Upper lobe of left lung (tissue), 6 donors: ENCODE measurements around the gene VEZT. TPM values are rescaled to one million over a fixed set of nuclear protein-coding genes. Genes with fewer than 3 reads are reported as not detected.

Experiments
- ATAC-seq, 2 donors: fragments of 200-7000 bp; cut with Tn5 transposase; one replicate each; pipeline ENCODE4 v1.9.1; 2022; ENCODE audit warnings: mild to moderate bottlenecking in 2 of 2, moderate library complexity in 2 of 2; ENCODE audit not compliant: low FRiP score in 2 of 2
- DNase-seq, 2 donors: peaks; one replicate each; pipeline ENCODE4 v3.0.0-alpha.2; 2019 to 2020
- H3K27ac ChIP-seq, 4 donors: fragments of 200-600 bp; sonication (generic); one replicate each; pipeline ENCODE4 v1.5.1; 2016 to 2019
- H3K27me3 ChIP-seq, 4 donors: fragments of 200-600 bp; sonication (generic); one replicate each; pipeline ENCODE4 v1.5.1; 2017 to 2019
- H3K36me3 ChIP-seq, 4 donors: fragments of 200-600 bp; sonication (generic); one replicate each; pipeline ENCODE4 v1.5.1; 2016 to 2019
- H3K4me1 ChIP-seq, 4 donors: fragments of 200-600 bp; sonication (generic); one replicate each; pipeline ENCODE4 v1.5.1; 2018 to 2019
- H3K4me3 ChIP-seq, 4 donors: fragments of 200-600 bp; sonication (generic); one replicate each; pipeline ENCODE4 v1.5.1; 2017 to 2019; ENCODE audit warnings: mild to moderate bottlenecking in 2 of 4, moderate library complexity in 1 of 4
- H3K9me3 ChIP-seq, 4 donors: fragments of 200-600 bp; sonication (generic); one replicate each; pipeline ENCODE4 v1.5.1; 2018 to 2019
- EP300 ChIP-seq, 4 donors: sonication (generic); formaldehyde crosslinking; IDR thresholded peaks; one replicate each; pipeline ENCODE4 v1.5.1; 2017; ENCODE audit warnings: antibody characterized with exemption in 4 of 4, control low read depth in 2 of 4
- POLR2A ChIP-seq, 4 donors: fragments of 450-650 bp; IDR thresholded peaks; one replicate each; pipeline ENCODE4 v1.5.1; 2016 to 2017; ENCODE audit warnings: antibody characterized with exemption in 4 of 4, mild to moderate bottlenecking in 2 of 4
- POLR2AphosphoS5 ChIP-seq, 2 donors: sonication (generic); formaldehyde crosslinking; IDR thresholded peaks; one replicate each; pipeline ENCODE4 v1.5.1; 2017; ENCODE audit warnings: antibody characterized with exemption in 2 of 2
- WGBS, 2 donors: methylation state at CpG; one replicate each; pipeline ENCODE4 v1.1.5; 2017 to 2018; 5-methylcytosine and 5-hydroxymethylcytosine counted together
- total RNA-seq, 6 donors: library from RNA; depleted of rRNA in 4 of 6; stranded (reverse); fragments of >200 nt in 4 of 6; gene quantifications; one replicate each; pipeline versions ENCODE4 v1.1.0 to v1.2.1, GENCODE V29; 2016 to 2021
- TF ChIP-seq, protein P1 (sequence below), 6 experiments: fragments of 450-650 bp in 4 of 6; fragments of 200-600 bp in 2 of 6; sonication (generic) in 2 of 6; IDR thresholded peaks; one replicate each; pipeline ENCODE4 v1.5.1; 2016 to 2019; ENCODE audit warnings: antibody characterized with exemption in 6 of 6
- donor health status: DM: no; HTN: no; CAD: no; lungs with moderate emphysema.
- donor health status: DM: no; HTN: yes; CAD: no; lungs with severe emphysema.

The VEZT gene
- total RNA-seq, 6 donors from 2014 or later: 29.6 to 119 (median 69.5) TPM

DNA sequence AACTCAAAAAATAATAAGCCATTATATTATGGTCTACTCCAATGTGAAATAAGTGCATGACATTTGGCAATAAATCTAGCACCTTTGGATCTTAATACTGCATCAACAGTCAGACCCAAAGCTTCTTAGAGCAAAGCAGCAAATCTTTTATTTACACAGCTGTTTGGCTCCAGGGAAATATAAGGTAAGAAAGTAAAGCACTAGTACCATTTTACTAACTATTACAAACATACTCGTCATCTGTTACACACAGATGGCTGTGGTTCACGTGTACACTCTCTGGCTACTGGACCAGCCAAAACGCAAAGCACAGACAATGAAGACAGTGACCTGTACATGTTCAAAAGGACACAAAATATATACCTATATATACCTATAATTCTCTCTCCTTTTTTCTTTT, 3.1 kb upstream of the VEZT start:
- Histone ChIP-seq H3K4me1 (peaks cover 0 to 26% (median 6%) of the 10 kb centered on the region in 4 donors), H3K9me3 (no peaks in the 10 kb centered on the region), H3K27ac (no peak overlapping the region), H3K36me3 (no peaks in the 10 kb centered on the region), H3K4me3 (no peak overlapping the region), H3K27me3 (no peaks in the 10 kb centered on the region)
- DNase-seq: no peak
- no peak for ATAC-seq
- WGBS, 2 donors: 70 to 81% methylated on average over 3 of the region's 3 CpGs
- no peak for TF ChIP-seq POLR2A (IDR thresholded peaks at IDR 0.05)

DNA sequence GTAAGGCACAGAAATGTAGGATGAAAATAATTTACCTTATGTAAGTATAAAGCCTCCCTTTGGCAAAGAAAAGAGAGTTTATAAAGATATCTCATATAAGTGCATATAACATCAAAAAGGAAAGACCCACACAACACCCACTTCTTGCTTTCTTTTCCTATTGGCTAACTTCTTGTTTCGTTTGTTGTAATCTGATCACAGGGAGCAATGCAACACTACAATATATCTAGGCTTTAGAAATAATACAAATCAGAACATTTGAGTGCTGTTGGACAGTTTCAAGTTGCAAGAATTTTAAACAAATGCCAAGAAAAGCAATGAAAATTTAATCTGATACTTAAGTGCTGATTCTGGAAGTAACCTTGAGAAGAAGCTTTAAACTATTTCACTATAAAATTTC, 1.7 kb upstream of the VEZT start:
- Histone ChIP-seq H3K27ac (peak overlapping the region in 2 of 4 donors; percentile 89 to 97), H3K36me3 (no peaks in the 10 kb centered on the region), H3K9me3 (no peaks in the 10 kb centered on the region), H3K27me3 (no peaks in the 10 kb centered on the region), H3K4me3 (peak overlapping the region in 3 of 4 donors; percentile 73 to 81 (median 73)), H3K4me1 (peaks cover 4 to 35% (median 11%) of the 10 kb centered on the region in 4 donors)
- TF ChIP-seq EP300 (IDR thresholded peaks at IDR 0.05) (no peak), POLR2A (IDR thresholded peaks at IDR 0.05) (peak in 1 of 4 donors; percentile 47)
- WGBS, 2 donors: 9 to 11% methylated on average over 1 of the region's 1 CpG
- DNase-seq (no peak), ATAC-seq (no peak)

DNA sequence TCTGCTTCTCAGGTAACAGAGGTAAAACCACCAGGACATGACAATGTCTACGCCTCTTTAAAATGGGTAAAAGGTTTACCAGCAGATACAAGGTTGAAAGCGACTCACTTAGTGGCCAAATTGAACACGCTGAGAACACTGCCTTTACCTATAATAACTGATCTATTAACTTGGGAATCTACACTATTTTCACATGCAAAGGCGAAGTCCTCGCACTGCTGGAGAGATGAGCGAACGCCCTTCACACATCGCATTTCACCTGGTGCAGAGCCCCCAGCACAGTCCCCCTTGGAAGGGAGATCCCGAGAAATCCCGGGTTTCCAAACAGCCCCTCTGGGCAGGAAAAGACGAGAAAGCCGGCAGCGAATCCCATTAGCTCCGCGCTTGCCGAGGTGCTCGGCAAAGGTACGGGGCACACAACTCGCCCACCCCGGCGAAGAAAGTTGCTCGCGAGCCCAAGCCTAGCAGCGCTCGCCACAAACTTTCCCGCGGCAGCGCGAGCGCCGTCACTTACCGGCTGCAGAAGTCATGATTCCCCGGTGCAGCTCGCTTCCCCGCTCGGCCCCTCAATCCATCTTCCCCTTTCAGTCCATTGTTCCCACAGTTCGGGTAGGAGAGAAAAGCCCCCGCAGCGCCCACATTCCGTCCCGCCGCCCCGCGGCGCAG, 763 bp upstream of the VEZT start:
- H3K9me3 ChIP-seq: no peaks in the 10 kb centered on the region
- H3K27me3 ChIP-seq: no peaks in the 10 kb centered on the region
- no peaks in the 10 kb centered on the region for H3K36me3 ChIP-seq
- H3K27ac ChIP-seq: peak overlapping the region; percentile 89 to 97 (median 94)
- H3K4me3 ChIP-seq: peak overlapping the region; percentile 62 to 81 (median 73)
- peak in 2 of 4 donors; percentile 44 to 55 for TF ChIP-seq POLR2A (IDR thresholded peaks at IDR 0.05)
- no peak for TF ChIP-seq POLR2AphosphoS5 (IDR thresholded peaks at IDR 0.05)
- WGBS, 2 donors: 1 to 3% methylated on average over 8 to 45 of the region's 45 CpGs
- DNase-seq: no peak
- H3K4me1 ChIP-seq: peaks cover 4 to 35% (median 11%) of the 10 kb centered on the region in 4 donors
- ATAC-seq: peak in 1 of 2 donors; percentile 58

DNA sequence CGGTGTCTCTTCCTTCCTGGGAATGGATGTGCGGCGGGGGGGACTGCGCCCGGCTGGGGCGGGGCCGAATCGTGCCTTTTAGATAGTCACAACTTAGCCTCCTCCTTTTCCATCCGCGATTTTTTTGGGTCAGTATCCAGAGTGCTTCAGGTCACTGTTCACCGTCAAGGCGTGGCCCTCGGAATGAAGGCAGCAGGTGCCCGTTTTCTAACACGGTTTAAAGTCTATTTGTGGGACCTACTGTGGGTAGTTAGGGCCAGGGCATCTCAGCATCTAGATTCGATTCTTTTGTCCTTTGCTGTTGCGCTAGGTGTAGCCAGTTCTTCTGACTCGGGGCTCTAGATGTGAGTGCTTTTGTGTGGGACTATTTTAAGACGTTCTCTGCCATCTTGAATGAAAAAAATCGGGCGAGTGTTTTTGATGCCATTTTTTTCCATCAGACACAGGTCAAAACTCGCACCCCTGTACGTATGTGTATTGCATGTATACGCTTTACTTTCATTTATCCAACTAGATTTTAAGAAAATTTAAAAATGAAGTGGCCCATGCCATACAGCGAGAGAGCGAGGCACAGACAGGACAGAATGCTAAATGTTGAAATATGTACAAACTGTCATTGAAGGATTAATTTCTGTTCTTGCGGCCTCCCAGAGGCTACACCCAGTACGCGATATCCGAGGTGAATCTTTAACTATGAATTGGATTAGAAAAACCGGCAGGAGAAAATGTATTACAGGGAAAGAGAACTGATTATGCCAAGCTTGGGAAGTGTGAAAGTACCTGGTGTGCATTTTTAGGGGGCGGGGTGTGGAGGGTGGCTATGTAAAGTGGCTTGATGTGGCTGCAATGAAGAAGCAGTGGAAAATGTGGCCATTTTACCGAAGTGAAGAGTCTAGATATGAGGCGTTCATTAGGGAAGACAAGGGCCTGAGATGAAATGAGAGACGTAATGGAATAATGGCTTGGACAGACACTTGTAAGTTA, 835 bp downstream of the VEZT start:
- H3K27ac ChIP-seq: peak overlapping the region; percentile 89 to 97 (median 94)
- peaks cover 4 to 29% (median 10%) of the 10 kb centered on the region in 4 donors for H3K4me1 ChIP-seq
- WGBS, 2 donors: 1 to 2% methylated on average over 26 to 35 of the region's 35 CpGs
- peak overlapping the region; percentile 72 to 81 (median 73) for H3K4me3 ChIP-seq
- no peaks in the 10 kb centered on the region for H3K9me3 ChIP-seq
- DNase-seq (peak in 1 of 2 donors; percentile 84), ATAC-seq (peak in 1 of 2 donors; percentile 78)
- H3K27me3 ChIP-seq: no peaks in the 10 kb centered on the region
- TF ChIP-seq POLR2AphosphoS5 (IDR thresholded peaks at IDR 0.05) (no peak), EP300 (IDR thresholded peaks at IDR 0.05) (no peak), POLR2A (IDR thresholded peaks at IDR 0.05) (peak in 2 of 4 donors; percentile 8 to 9)
- TF ChIP-seq, protein P1, sequence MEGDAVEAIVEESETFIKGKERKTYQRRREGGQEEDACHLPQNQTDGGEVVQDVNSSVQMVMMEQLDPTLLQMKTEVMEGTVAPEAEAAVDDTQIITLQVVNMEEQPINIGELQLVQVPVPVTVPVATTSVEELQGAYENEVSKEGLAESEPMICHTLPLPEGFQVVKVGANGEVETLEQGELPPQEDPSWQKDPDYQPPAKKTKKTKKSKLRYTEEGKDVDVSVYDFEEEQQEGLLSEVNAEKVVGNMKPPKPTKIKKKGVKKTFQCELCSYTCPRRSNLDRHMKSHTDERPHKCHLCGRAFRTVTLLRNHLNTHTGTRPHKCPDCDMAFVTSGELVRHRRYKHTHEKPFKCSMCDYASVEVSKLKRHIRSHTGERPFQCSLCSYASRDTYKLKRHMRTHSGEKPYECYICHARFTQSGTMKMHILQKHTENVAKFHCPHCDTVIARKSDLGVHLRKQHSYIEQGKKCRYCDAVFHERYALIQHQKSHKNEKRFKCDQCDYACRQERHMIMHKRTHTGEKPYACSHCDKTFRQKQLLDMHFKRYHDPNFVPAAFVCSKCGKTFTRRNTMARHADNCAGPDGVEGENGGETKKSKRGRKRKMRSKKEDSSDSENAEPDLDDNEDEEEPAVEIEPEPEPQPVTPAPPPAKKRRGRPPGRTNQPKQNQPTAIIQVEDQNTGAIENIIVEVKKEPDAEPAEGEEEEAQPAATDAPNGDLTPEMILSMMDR (IDR thresholded peaks at IDR 0.05): peak in 1 of 6 experiments; percentile 9
- no peaks in the 10 kb centered on the region for H3K36me3 ChIP-seq

DNA sequence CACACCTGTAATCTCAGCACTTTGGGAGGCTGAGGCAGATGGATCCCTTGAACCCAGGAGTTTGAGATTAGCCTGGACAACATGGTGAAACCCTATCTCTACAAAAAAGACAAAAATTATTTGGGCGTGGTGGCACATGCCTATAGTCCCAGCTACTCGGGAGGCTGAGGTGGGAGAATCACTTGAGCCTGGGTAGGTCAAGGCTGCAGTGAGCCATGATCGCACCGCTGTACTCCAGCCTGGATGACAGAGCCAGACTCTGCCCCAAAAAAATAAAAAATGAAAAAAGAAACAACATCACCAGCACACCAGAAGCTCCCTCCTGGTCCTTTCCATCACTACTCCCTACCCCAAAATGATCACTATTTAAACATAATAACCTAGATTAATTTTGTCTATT, 2.6 kb downstream of the VEZT start:
- ATAC-seq: no peak
- Histone ChIP-seq H3K4me3 (no peak overlapping the region), H3K27ac (no peak overlapping the region), H3K27me3 (no peaks in the 10 kb centered on the region), H3K9me3 (no peaks in the 10 kb centered on the region), H3K4me1 (peaks cover 4 to 18% (median 10%) of the 10 kb centered on the region in 4 donors), H3K36me3 (peaks cover 0 to 11% (median 3%) of the 10 kb centered on the region in 4 donors)
- 84 to 92% methylated on average over 4 of the region's 4 CpGs for WGBS, 2 donors
- DNase-seq: no peak
- TF ChIP-seq POLR2AphosphoS5 (IDR thresholded peaks at IDR 0.05) (no peak), EP300 (IDR thresholded peaks at IDR 0.05) (no peak), POLR2A (IDR thresholded peaks at IDR 0.05) (no peak)
- TF ChIP-seq, protein P1 (IDR thresholded peaks at IDR 0.05): no peak

DNA sequence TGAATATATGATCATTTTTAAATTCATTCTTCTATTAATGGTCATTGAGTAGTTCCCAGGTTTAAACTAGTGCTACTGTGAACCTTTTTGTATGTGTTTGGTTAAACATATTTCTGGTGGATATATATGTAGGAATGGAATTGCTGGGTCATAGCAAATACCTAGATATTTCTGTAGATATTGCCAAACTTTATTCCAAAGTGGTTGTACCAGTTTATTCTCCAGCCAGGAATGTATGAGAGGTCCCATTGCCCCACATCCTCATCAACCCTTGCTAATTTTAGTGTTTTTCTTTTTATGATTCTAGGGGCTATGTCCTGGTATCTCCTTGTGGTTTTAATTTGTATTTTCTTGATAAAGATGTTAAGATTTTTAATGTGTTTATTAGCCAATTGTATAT, 3.1 kb downstream of the VEZT start:
- H3K4me3 ChIP-seq: no peak overlapping the region
- no peak overlapping the region for H3K27ac ChIP-seq
- no peak for TF ChIP-seq POLR2AphosphoS5 (IDR thresholded peaks at IDR 0.05)
- TF ChIP-seq EP300 (IDR thresholded peaks at IDR 0.05): no peak
- TF ChIP-seq POLR2A (IDR thresholded peaks at IDR 0.05): no peak
- TF ChIP-seq, protein P1 (IDR thresholded peaks at IDR 0.05): no peak
- H3K27me3 ChIP-seq: no peaks in the 10 kb centered on the region
- no peaks in the 10 kb centered on the region for H3K9me3 ChIP-seq
- peaks cover 4 to 12% (median 10%) of the 10 kb centered on the region in 4 donors for H3K4me1 ChIP-seq
- DNase-seq: no peak
- no peak for ATAC-seq
- H3K36me3 ChIP-seq: peaks cover 0 to 15% (median 3%) of the 10 kb centered on the region in 4 donors
